ENCODE data around the gene TSPAN3.

The TSPAN3 gene

DNA sequence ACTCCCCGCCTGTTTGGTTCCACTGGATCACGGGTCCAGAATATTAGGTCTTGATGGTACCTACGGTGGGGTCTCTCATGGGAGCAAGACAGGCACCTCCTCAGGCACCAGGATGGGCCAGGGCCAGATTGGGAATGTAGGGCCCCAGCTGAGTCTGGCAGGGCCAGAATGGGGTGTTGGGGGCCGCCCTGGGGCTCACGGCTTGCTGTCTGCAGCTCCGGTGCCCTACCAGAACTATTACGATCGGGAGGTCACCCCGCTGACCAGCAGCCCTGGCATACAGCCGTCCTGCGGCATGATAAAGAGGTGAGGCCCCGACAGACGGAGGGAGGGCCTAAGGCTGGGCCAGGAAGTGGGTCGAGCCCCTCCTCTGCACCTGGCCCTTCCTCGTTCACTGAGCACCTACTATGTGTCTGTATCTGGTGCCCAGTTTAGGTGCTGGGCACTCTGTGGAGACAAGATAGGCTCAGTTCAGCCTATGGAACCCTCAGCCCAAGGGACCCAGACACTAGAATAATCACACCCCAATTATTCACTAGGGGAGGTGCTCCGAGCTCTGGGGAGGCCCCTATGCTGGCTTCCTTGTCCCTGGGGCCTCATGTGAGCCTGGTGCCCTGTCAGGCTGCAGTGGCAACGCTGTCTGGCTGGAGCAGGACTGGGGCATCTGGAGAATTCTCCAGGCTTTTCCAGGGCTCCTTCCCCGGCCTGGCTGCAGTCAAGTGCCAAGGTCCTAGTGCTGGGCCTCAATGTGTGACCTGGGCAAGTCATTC is 38.1 kb downstream of the TSPAN3 start:
- no peak for DNase-seq

- no peak for DNase-seq
Observed at GRCh38 chr15:77032052-77032646, 38.8 kb downstream of the TSPAN3 start.

DNA sequence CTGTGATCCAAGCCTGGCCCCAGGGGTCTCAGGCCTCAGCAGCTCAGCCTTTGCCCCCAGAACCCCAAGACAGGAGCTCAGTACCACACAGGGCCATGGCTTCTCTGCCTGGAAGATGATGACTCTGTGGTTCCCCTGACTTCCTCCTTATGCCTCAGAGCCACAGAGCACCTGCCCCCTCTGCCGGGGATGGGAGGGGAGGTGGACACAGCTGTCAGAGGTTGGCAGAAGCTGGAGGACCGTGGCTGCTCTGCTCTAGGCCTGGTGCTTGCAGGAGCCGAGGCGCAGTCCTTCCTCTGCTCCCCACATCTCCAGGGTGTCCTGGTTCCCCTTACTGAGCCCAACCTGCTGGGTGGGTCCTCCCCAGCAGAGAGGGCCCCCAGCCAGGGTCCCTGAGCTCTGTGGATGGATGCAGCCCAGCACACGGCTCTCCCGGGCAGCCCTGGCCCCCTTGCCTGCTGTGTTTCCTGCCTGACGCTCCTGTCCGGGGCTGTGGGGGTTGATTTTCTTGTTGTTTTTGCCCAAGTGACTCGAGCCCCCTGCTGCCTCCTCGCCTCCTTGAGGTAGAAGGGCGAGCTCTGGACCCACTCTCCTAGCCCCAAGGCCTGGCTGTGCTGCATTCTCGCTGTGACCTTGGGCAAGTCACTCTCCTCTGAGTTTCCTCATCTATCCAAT is 39.4 kb downstream of the TSPAN3 start:
- DNase-seq, result no peak

DNA sequence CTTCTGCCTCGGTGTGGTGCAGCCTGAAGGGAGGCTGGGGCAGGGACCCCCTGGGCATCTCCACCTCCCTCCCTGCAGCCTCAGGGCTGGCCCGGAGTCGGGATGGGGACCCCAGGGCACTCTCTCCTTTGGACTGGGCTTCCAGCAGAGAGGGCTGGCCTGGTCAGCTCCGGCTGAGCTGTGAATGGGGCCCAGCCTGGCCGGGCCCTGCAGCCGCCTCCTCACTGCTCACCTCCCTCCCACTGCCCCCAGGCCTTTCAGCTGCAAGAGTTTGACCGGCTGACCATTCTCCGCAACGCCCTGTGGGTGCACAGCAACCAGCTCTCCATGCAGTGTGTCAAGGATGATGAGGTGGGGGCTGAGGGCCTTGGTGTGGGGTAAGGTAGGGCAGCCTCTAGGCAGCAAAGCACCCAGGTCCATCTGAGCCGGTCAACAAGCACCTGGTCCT is 40.0 kb downstream of the TSPAN3 start:
- DNase-seq, result no peak

- no peak for DNase-seq
Observed at GRCh38 chr15:77030048-77030927, 40.6 kb downstream of the TSPAN3 start.

- no peak for DNase-seq
Observed at GRCh38 chr15:77029166-77030047, 41.5 kb downstream of the TSPAN3 start.

DNA sequence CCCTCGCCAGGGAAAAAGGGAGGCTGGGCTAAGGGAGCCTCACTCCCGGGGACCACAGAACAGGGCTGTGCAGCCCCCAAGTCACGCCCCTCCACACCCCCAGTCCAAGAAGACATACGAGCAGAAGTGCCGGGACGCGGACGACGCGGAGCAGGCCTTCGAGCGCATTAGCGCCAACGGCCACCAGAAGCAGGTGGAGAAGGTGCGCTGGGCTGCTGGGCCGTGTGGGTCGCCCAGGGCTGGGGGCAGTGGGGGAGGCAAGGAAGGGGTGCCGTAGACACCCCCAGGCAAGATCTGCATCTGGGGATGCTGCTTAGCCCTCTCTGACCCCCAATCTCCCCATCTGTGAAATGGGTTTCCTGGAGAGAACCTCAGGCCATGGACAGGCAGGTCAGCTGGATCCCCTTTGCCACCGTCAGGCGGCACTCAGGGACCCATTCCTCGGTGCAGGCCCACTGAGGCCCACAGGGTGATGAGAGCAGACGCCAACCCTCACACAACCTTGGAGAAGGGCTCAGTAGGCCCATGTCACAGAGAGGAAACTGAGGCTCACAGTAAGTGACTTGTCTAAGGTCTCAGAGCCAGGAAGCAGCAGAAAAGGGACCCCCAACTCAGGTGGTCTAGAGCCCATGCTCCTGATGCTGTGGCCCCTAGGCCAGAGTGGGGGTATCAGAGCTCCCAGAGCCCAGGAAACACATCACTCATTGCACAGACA is 42.3 kb downstream of the TSPAN3 start:
- DNase-seq, result no peak

- DNase-seq, result no peak
Observed at GRCh38 chr15:77027697-77028450, 43.0 kb downstream of the TSPAN3 start.

DNA sequence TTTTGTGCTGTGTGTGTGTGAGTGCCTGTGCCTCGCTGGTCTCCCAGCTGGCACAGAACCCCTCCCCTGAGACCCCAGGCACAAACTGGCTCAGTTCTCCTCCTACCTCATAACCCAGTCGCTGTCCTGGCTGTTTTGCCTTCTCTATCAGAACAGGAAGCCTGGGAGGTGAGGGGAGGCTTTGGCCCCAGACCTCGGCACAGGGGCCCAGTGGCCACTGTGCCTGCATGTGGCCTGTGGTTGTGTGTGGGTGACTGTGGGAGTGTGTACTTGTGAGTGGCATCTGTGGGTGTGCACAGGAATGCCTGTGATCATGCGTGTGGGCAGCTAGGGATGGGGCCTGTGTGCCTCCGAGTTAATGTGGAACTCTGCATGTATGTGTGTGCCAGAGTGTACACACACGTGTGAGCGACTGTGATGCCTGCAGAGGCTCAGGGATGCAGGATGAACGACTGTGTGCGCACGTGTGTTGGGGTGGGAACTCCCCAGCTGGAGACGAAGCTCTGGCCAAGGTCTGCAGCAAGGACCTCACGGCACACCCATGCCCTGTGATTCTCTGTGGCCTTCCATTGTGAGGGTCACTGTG is 43.7 kb downstream of the TSPAN3 start:
- DNase-seq, result no peak

GRCh38 chr15:77026501-77027110 is 44.3 kb downstream of the TSPAN3 start:
- no peak for DNase-seq

DNA sequence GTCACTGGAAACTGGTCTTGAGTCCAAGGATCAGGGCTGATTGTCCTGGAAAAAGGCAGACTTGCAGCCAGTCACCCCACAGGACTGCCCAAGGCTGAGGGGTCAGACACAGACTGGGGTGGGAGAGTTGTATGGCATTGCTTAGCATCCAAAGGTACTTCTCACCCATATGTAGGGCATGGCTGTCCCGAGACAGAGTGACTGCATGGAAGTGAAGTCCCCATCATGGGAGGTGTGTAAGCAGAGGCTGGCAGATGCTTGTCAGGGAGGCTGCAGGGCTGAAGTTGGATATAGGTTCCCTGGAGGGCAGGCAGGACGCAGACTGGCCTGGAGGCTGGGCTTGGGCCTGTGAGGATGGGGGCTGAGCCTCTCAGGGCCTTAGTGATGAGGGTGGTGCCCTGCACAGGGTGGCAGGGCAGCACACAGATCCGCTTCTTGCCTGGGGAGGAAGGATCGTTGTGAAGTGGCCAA is 44.9 kb downstream of the TSPAN3 start:
- DNase-seq, result no peak

- DNase-seq, result no peak
Observed at GRCh38 chr15:77025083-77025901, 45.6 kb downstream of the TSPAN3 start.

DNA sequence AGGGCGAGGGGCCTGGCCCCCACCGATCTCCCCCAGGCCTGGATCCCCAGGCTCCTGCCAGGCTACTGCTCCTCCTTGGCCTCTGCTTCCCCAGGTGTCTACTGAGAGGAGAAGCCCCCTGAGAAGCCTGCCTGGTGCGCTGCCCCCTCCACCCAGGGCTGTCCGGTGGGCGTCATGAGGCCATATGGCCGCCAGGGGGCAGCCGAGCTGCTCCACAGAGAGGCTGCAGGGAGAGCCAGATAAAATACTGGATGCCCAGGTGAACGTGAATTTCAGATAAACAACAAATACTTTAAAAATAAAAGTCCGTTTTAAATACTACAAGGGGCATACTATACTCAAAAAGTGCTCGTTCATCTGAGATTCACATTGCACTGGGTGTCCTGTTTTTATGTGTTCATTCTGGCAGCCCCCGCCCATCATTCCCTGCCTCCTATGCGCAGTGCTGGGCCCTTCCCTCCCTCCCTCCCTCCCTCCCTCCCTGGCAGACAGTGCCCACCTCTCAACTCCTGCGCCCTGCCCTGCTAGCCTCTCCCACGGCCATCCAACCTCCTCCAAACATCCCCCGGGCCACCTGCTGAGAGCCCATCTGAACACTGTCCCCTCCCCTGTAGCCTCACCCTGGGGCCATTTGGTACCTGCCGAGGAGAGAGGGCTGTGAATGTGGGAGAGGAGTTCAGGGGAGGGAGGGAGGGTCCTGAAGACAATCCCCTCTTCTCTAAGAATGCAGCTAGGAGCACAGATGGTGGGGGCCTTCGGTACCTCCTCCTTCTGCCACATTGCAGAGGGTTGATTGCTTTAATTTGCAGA is 46.4 kb downstream of the TSPAN3 start:
- DNase-seq, result peak; percentile 13

GRCh38 chr15:77023576-77024272 is 47.2 kb downstream of the TSPAN3 start:
- no peak for DNase-seq

GRCh38 chr15:77022646-77023575 is 48.0 kb downstream of the TSPAN3 start:
- DNase-seq, result no peak
